ENCODE measurements around the gene CAMK1D. TPM values are rescaled to one million over a fixed set of nuclear protein-coding genes. Genes with fewer than 3 reads are reported as not detected.
A peak's percentile ranks its signal among the peaks of the same experiment; 100 is the strongest.

CAMK1D gene
- polyA plus RNA-seq, 12 donors = 1.6 to 16.1 (median 3.5) TPM; not detected in 1

DNA sequence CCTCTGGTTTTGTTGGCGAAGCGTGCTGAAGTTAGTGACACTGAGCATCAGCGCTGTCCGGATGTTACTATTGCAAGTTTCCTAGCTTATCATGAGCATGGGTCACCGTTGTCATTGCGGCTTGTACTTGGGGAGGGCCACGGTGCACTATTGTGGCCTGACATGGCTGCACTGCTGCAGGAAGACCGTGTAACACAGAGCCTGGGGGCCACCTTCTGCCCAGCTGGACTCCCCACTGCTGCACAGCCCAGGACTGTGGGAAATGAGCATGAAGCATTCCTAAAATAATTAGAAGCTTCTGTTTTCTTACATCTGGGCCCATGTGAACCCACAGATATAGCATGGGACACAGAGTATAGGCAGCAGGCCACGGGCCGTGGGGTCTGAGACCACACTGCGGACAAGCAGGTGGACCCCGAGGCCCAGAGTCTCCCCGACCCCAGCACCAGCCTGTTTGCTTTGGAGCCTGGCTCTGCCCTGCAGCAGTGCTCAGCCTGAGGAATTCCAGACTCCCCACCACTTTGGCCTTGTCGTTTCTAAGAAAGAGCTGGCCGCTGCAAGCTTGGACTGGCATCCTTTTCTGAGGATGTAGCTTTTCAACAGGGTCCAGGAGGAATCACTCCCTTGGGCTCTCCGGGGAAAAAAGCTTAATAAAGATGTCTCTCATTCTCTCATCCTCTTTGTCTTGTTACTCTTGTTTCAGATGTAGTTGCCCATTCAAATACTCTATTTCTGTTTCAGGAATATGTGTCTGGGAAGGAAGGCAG is 473.0 kb downstream of the CAMK1D start:
- DNase-seq = no peak

DNA sequence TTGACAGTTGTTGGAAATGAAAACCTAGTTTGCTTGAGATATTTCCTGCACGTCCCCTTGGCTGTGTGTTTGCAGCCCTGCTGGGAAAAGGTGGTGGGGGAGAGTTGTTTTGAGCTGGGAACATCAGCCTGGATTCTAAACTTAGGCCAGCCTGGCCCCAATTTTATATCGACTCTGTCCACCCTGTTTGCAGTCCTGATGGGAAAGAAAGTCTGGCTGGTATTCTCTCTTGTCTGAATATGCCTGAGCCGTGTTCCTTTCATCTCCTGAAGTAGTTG is 473.5 kb downstream of the CAMK1D start:
- no peak for DNase-seq

DNA sequence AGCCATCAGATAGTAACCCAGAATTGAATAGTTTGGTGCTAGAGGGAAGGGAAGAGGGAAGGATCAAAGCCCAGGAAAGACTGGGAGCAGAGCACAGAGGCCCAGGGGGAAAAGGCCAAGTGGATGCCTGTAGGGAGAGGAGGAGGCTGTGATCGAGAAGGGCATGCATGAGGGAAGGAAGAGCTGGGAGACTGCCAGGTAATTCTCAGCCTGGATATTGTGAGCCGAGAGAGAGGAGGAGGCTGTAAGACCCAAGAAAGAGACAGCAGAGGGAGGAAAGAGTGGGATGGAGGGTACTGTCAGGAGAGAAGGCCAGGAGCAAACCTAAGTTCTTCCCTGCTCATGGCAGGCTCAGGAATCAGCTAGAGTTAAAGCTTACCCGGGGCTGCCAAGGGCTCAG is 474.0 kb downstream of the CAMK1D start:
- DNase-seq = no peak

DNA sequence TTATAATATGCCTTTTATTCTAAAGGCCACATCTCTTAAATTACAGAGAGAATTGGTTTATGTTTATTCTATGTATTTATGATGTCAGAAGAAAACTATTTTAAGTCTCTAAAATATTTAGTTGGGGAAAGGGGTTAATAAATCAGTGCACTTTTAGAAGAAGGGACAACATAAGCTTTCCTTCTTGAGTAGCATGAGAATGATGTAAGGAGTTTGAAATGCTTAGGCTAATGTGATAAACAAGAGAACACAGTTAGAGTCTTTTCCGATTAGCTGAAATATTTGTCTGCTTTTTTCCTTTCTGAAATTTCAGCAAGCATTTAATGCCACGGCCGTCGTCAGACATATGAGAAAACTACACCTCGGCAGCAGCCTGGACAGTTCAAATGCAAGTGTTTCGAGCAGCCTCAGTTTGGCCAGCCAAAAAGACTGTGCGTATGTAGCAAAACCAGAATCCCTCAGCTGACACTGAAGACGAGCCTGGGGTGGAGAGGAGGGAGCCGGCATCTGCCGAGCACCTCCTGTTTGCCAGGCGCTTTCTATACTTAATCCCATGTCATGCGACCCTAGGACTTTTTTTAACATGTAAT is 476.0 kb downstream of the CAMK1D start:
- no peak for DNase-seq

DNA sequence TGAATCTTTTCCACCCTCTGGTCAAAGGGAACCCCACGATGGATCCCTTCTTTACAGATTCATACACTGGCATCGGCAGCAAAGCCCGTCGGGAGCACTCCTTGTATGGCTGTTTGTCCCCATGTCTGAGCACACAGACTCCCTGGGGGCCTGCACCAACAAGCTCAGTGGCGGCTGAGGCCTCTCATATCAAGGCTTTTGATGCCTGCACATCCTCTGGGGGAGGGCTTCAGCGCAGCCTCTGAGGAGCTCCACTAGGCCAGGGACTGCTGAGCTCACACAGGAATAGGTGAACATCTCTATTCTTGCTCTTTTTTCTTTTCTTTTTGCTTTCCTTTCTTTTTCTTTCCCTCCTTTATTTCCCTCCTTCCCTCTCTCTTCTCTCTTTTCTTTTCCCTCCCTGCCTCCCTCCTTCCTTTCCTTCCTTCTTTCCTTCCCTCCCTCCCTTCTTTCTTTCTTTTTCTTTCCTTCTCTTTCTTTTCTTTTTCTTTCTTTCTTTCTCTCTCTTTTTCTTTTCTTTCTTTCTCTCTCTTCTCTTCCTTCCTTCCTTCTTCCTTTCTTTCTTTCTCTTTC is 477.5 kb downstream of the CAMK1D start:
- no peak for DNase-seq

DNA sequence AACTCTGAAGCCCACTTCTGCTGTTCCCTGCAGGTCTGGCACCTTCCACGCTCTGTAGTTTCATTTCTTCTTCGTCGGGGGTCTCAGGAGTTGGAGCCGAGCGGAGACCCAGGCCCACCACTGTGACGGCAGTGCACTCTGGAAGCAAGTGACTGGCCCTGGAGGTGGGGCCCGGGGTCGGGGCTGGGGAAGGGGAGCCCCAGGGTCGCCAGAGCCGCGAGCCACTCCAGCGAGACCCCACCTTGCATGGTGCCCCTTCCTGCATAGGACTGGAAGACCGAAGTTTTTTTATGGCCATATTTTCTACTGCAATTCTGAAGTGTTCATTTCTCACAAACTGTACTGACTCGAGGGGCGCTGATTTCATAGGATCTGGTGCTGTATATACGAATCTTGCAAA is 479.4 kb downstream of the CAMK1D start:
- DNase-seq = no peak

DNA sequence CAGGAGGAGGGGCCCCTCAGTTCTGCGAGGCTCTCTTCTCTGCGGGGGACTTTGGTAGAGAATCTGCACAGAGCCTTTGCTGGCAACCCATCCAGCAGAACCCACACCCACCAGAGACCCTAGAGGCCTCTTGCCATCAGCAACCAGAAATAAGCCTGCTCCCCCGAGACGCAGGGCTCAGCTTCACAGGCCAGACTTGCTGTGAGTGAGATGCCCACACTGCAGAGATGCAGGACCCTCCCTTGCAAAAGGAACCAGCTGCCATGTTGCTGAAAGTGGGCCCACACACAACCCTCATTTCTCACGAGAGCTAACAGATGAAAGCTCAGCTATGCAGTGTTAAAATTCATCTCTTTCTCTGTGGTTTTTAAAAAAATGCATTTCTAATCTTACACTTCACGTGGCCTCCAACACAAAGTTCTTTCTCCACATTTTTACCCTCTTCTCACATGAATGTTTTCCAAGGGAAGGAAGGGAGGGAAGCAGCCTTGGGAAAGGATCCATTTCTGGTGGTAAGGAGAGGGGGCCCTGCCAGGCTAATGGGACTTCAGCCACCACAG is 480.6 kb downstream of the CAMK1D start:
- no peak for DNase-seq

DNA sequence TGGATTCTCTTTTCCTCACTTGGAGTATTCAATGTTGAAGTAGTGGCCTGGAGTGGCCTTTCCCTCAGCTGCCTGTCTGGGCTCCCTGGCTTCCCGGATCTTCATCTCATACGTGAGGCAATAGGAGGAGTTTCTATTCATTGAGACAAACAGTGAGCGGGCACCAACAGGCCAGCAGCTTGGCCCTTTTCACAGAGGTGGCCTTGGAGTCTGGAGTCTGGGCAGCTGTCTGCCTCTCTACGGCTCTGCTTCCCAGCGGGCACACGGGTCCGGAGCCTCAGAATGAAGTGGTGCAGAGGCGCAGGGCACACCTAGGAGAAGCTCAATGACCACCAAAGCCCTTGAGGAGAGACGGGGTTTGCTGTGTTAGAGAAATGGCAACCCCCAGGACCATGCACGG is 482.7 kb downstream of the CAMK1D start:
- no peak for DNase-seq

DNA sequence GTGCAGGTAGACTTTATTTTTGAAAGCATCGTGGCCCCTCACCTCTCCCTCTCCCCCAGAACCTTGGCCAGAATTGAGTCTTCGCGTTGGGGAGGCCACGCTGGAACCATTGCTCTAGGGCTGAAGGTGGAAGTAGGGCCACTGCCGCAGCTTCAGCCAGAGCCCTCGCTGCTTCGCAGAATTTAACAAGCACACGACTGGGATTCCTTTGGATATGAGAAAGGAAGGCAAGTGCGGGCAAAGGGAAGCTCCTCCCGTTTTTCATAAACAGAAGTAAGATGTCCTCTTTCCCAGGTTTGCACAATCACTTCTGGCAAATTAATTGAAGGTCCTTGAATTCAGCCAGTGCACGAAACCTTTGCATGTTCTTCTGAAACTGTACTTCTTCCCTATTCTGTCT is 484.1 kb downstream of the CAMK1D start:
- DNase-seq = no peak

DNA sequence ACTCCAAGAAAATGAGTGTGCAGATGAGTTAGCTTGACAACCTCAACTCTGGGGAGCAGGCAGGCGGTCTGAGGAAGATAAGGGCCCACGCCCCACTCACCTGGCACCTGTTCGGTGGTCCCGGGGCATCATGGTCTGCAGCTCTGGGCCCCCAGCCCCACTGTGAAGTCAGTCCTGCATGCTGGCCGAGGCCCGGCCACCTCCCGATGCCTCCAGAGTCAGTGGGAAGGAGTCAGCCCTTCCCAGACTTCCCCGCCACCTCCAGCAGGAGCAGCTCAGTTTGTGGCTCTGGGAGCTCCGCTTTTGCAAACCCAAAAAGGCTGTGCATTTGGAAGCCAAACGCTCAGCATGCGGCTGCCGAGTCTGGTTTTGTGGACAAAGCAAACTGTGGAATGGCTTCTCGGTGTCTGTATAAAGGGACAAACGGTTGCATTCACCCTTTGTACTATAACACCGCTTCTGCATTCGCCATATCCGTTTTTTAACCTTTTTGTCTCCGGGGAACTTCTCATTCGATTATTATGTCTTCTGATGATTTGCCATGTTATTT is 484.8 kb downstream of the CAMK1D start:
- DNase-seq = no peak

DNA sequence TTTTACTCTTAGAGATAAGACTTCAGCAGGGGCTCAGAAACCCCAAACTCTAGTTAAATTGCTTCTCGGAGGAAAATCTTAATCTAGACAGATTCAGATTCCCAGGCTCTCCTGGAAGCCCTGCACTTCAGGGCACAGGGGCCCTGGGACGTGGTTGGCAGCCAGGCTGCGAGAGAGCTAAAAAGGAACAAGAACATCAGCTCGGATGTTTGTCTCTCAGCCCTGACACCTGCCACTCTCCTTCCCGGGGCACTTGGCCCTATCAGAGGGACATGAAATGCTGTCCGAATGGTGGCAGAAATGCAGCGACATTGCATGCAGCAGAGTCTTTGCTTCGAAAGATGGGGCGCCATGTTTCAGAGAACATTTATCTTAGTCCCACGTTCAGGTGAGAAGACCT is 485.4 kb downstream of the CAMK1D start:
- no peak for DNase-seq

DNA sequence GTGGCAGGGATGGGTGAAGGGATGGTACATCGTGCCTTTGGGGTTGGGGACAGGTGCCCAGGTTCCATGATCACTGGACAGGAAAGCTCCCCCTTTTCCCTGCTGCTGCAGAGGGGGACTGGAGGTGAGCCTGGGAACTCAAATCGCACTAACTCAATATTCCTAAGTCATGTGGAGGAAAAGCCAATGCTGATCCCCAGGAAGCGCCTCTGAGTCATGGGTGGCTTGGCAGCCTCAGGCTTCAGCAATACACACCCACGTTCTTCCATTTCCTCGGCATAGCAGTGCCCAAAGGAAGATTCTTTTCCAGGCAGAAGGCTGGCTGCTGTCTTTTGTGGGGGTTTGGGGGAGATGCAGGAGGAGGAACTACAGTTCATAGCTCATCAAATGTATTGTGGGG is 486.4 kb downstream of the CAMK1D start:
- no peak for DNase-seq

DNA sequence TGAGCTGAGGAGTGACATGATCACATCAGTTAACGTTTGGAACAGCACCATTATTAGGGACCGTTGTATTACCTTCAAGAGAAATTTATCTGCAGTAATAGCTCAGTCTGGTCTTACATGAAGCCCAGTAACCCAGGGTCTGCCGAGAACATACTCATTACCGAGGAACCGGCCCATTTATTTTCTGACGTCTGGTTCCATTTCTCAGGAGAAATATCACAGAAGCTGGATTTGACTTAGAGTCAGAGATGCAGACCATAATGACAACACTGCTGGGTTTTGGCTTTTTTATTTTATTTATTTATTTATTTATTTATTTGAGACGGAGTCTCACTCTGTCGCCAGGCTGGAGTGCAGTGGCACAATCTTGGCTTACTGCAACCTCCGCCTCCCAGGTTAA is 489.0 kb downstream of the CAMK1D start:
- DNase-seq = no peak

DNA sequence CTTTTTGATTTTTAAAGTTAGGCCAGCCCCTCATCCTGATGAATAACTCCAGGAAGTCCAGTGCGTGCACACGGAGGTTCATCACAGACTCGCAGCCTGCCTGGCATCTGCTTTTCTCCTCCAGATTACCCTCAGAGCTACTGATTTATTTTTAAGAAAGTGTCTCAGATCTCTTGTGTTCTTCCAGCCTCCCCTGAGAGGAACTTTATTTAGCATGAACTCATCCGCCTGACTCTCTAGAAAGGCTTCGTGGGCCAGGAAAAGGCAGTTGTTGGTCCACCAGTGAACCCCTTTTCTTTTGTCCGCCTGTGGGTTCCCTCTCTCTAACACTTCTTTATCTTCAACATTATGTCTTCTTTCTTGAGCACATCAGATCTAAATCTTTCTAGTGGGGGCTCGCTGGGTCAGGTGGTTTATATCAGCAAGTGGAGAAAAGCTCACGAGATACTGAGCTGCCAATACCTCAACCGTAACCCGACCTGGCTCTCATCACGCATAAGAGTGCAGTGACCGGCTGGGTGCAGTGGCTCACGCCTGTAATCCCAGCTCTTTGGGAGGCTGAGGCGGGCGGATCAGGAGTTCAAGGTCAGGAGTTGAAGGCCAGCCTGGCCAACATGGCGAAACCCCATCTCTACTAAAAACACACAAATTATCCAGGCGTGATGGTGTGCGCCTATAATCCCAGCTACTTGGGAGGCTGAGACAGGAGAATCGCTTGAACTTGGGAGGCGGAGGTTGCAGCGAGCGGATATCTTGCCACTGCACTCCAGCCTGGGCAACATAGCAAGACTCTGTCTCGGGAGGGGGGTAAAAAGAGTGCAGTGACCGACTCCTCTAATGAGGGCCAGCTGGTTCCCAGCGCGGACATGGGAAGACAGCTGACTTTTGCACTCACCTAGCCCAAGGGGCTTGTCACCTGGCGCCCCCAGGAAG is 489.9 kb downstream of the CAMK1D start:
- no peak for DNase-seq

DNA sequence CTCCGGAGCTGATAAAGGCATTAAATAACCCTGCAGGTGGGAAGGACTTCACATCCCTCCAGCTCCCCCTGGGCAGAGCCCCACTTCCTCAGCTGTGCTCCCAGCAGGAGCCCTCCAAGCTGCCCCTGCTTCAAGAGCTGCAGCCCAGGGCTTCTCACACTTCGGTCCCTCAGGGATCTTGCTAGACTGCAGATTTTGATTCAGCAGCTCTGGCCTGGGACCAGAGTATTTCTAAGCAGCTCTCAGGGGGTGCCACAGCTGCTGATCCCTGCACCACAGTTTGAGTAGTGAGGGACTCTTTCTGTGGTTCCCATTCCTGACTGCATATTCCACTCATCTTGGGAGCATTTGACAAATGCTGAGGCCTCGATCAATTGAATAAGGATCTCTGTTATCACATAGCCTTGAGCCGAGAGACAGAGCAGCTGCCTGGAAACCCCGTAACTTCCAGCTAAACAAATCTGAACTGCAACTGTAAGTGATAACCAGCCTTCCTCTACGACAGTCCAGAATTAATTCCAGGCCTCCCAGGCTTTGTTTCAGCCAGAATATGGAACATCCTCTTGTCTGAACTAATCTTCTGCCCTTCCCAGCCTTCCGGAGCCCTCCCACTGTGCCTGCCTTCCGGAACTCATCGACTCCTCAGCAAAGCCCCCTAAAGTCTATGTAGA is 490.7 kb downstream of the CAMK1D start:
- peak; percentile 61 for DNase-seq

DNA sequence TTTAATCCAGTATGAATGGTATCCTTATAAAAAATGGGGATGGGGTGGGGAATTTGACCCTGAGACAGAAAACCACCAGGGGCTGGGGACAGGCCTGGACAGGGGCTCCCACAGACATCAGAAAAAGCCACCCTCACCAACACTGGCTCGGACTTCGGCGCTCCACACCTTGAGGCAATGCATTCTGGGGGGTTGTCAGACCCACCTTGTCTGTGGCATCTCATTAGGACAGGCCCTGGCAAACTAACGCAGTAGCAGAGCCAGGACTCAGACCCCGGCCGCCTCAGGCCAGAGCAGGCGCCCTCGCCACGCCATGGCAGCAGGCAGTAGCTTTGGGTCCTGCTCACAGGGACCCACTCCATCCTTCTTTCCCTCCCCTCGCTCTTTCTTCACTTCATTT is 492.1 kb downstream of the CAMK1D start:
- DNase-seq = no peak

DNA sequence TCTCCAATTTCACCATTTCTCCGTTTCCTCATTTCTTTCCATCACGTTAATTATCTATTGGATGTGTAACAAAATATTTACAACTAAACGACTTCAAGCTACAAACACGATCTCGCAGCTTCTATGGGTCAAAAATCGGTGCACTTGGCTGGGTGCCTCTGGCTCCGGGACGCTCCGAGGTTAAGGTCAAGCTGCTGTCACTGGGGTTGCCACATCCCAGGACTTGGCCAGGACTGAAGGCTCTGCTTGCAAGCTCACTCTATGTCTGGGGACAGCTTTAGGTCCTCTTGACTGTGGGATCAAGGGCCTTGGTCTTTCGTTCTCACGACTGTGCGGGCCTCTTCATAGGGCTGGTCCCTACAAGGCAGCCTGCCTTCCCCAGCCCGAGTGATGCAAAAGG is 492.5 kb downstream of the CAMK1D start:
- DNase-seq = no peak

DNA sequence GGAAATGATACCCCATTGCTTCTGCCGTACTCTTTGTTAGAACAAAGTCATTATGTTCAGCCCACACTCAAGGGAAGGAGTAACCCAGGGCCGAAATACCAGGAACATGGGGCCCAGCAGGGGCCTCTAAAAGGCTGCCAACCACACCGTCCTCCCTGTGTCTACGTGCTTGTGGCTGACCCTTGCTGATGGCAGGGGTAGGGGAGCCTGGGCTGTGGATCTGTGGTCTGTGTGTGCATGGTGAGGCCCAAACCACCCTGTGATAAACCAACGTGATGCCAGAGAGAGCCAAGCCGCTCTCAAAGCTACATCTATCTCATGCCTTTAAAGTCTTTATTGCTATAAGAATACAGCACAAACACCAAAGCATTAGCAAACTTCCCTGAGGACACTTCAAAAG is 493.0 kb downstream of the CAMK1D start:
- no peak for DNase-seq

DNA sequence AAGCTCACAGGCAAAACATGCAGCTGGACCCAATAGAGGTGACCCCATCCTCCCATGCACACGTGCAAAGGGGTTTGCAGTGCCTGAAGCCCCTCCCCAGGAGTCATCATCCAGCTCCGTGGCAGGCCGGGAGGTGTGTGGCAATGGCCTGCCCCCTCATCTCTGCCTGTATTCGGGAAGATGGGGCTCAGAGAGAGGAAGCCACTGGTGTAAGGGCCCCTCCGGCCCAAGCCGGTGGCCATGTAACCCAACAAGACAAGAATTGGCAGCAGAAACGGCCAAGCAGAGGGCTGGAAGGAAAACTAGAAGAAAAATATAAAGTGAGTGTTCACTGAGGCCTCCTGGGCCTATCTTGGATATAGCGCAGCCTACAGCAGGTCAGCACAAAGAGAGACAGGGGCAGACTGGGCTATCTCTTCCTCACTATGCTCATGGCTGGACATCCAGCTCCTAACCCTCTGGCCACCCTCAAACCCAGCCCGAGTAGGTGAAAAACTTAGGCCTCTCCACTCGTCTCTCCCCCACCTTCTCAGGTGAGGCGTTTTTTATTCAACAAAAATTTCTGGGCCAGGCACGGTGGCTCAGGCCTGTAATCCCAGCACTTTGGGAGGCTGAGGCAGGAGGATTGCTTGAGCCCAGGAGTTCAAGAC is 494.1 kb downstream of the CAMK1D start:
- DNase-seq = no peak

DNA sequence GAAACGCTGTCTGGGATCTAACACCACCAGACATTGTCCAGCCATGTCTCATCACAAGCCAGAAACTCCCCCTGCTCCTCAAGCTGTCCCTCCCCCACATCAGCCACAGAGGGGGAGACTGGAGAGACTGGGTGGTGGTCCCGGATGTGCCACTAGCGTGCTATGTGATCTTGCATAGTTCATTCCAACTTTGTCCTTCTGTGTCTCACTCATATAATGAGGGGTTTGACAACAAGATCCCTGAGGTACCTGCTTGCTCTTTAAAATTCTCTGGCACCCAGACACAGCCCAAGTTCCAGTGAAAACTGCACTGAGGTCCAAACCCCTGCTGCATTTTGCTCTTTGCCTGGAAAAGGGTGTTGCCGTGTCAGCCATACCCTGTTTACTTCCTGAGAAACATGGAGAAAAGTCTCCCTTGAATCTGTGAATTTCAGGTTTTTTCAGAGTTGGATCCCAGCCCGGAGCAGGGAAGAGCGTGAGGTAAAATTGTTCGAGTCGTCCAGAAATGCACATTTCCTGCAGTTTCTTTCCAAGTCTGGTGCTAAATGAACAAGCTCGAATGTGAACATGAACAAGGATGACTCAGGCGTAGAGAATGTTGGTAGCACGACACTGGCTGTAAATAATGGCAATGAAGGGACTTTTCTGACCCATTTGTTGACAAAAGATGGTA is 495.6 kb downstream of the CAMK1D start:
- peak; percentile 93 for DNase-seq
